GM12892 (cell line): ENCODE measurements around the gene HLA-DRA.

Source experiments
- DNase-seq: peaks from one replicate; pipeline ENCODE4 v3.0.0; 2011; ENCODE audit not compliant: insufficient read length
- FAIRE-seq: peaks from 2 replicates; lab custom pipeline; 2011; peaks lifted over from hg19 to GRCh38; lab: Jason Lieb, UNC
- POLR2A ChIP-seq: IDR thresholded peaks from 2 replicates; pipeline ENCODE4 v1.6.1; 2011; ENCODE audit warnings: low read depth, low read length, control low read depth
- POLR2AphosphoS5 ChIP-seq: IDR thresholded peaks from 2 replicates; pipeline ENCODE4 v1.6.1; 2011; ENCODE audit warnings: low read depth, low read length, control low read depth
- TAF1 ChIP-seq: IDR thresholded peaks from 2 replicates; pipeline ENCODE4 v1.6.1; 2011; ENCODE audit warnings: low read depth, mild to moderate bottlenecking, control low read depth, low read length, borderline replicate concordance

HLA-DRA gene

GRCh38 chr6:32436186-32436585 lies 3.5 kb upstream of the HLA-DRA start:
- FAIRE-seq (peak; percentile 73), DNase-seq (no peak)
- TF ChIP-seq POLR2A (no peak), TAF1 (no peak), POLR2AphosphoS5 (no peak)

- DNase-seq = no peak
- peak; percentile 98 for FAIRE-seq
- TF ChIP-seq POLR2AphosphoS5 (peak; percentile 49; the same call in 1 of the 2 replicates), POLR2A (no peak; the same call in 1 of the 2 replicates)
These were observed 2.5 kb upstream of the HLA-DRA start for GRCh38 chr6:32436995-32437836.

GRCh38 chr6:32439139-32439538 lies 548 bp upstream of the HLA-DRA start:
- no peak for TF ChIP-seq POLR2AphosphoS5
- TF ChIP-seq TAF1 = no peak
- TF ChIP-seq POLR2A = no peak
- no peak for DNase-seq
- no peak for FAIRE-seq

GRCh38 chr6:32442243-32442667 lies 2.6 kb downstream of the HLA-DRA start:
- no peak for DNase-seq
- FAIRE-seq = peak; percentile 79
- no peak for TF ChIP-seq TAF1
- peak; percentile 16; the same call in 1 of the 2 replicates for TF ChIP-seq POLR2AphosphoS5
- TF ChIP-seq POLR2A = peak; percentile 68; the same call in 1 of the 2 replicates

DNA sequence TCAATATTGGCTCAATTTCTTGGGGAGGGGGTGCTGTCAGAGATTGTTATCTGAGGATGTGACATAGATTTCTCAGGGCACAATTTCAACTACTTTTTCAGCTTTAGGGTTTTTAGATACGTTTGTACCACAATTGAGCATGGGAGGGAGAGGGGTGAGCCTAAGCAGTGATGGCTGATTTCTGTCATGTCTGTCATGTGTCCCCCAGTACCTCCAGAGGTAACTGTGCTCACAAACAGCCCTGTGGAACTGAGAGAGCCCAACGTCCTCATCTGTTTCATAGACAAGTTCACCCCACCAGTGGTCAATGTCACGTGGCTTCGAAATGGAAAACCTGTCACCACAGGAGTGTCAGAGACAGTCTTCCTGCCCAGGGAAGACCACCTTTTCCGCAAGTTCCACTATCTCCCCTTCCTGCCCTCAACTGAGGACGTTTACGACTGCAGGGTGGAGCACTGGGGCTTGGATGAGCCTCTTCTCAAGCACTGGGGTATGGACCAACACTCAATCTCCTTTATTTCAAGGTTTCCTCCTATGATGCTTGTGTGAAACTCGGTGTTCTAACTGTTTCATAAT lies 3.4 kb downstream of the HLA-DRA start:
- peak; percentile 65 for FAIRE-seq
- TF ChIP-seq POLR2A (peak; percentile 42), POLR2AphosphoS5 (peak; percentile 78; the same call in 1 of the 2 replicates), TAF1 (no peak)
- no peak for DNase-seq

- peak; percentile 50 for FAIRE-seq
These were observed 4.7 kb downstream of the HLA-DRA start for GRCh38 chr6:32444433-32444832.

GRCh38 chr6:32445321-32445854 lies 5.7 kb downstream of the HLA-DRA start:
- TF ChIP-seq POLR2AphosphoS5 = peak; percentile 97
- peak; percentile 97 for TF ChIP-seq POLR2A
- TF ChIP-seq TAF1 = no peak
- peak; percentile 44 for FAIRE-seq
- no peak for DNase-seq

More at GRCh38 chr6:32444433-32444832, 4.7 kb downstream of the HLA-DRA start:
- TF ChIP-seq POLR2A (0 out of 2 replicates have a peak, but pooled peaks have one; percentile 24), POLR2AphosphoS5 (no peak; the same call in 1 of the 2 replicates)
- no peak for DNase-seq

DNA sequence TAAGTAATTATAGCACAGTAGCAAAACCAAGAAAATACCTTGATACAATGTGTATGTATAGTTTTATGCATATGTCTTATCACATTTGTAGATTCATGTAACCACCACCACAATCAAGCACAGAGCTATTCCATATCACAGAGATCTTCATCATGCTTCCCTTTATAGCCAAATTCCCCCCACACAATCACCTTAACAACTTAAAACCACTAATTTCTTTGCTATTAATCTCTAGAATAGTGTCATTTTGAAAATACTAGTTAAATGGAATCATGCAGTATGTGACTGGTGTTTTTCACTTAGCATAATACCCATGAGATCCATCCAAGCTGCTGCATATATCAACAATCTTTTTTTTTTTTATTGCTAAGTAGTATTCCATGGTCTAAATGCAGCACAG lies 8.2 kb downstream of the HLA-DRA start:
- FAIRE-seq (no peak), DNase-seq (no peak)
- TF ChIP-seq POLR2A (no peak), POLR2AphosphoS5 (no peak), TAF1 (no peak)

GRCh38 chr6:32449088-32449736 lies 9.5 kb downstream of the HLA-DRA start:
- TF ChIP-seq POLR2AphosphoS5 (no peak), TAF1 (no peak), POLR2A (no peak)
- FAIRE-seq (no peak), DNase-seq (no peak)

- no peak for DNase-seq
- FAIRE-seq = no peak
- TF ChIP-seq POLR2A = no peak
- no peak for TF ChIP-seq TAF1
- TF ChIP-seq POLR2AphosphoS5 = no peak
These were observed 17.4 kb downstream of the HLA-DRA start for GRCh38 chr6:32457054-32457453.

DNA sequence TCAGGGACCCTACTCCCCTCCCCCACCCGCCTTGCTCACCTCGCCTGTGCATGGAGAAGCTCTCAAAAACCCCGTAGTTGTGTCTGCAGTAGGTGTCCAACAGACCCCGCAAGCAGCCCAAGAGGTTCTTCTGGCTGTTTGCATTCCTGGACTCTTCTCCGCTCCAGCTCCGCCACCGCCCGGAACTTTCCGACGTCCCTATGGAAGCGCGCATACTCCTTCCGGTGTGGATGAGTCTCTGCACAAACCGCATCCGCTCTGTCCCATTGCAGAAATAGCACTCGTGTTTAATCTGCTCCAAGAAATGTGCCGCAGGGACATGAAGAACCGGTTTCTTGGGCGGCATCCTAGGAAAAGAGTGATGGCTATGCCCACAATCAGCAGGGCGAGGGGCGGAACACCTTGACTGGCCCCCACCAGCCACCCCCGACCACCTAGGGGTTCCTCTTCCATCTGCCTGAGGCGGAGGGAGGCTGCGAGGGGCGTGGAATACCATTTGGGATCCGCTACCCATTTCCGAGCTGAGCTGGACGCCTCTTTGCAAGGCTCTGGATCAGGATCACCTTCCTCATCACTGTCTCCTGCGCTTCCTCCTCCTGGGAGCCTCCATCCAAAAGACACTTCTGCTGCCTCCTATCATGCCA lies 20.2 kb downstream of the HLA-DRA start:
- no peak for DNase-seq
- FAIRE-seq = peak; percentile 33
- TF ChIP-seq TAF1 = no peak
- no peak for TF ChIP-seq POLR2AphosphoS5
- no peak for TF ChIP-seq POLR2A

- DNase-seq (no peak), FAIRE-seq (peak; percentile 44)
- TF ChIP-seq TAF1 = no peak
- no peak for TF ChIP-seq POLR2A
- TF ChIP-seq POLR2AphosphoS5 = no peak
These were observed 20.8 kb downstream of the HLA-DRA start for GRCh38 chr6:32460528-32460927.

GRCh38 chr6:32461493-32461892 lies 21.8 kb downstream of the HLA-DRA start:
- TF ChIP-seq POLR2AphosphoS5 = no peak
- no peak for TF ChIP-seq TAF1
- DNase-seq = no peak
- FAIRE-seq = no peak
